Neural cell (in vitro differentiated cells): Measurements from ENCODE around the gene VGLL2. TPM values are rescaled to one million over a fixed set of nuclear protein-coding genes. Genes with fewer than 3 reads are reported as not detected.

ENCODE experiments used
- H2AFZ ChIP-seq: fragments of 200-600, 300-800 bp; sonication (generic), shearing (Covaris generic); 2 replicates; pipeline ENCODE4 v1.6.0; 2014; ENCODE audit warnings: low read depth, mild to moderate bottlenecking, antibody characterized with exemption, low read length, moderate library complexity
- H3F3A ChIP-seq: fragments of 200-600 bp; shearing (Covaris generic); 2 replicates; pipeline ENCODE4 v1.6.1; 2016; ENCODE audit warnings: mild to moderate bottlenecking, moderate library complexity, mixed read lengths, antibody characterized with exemption, low read length; ENCODE audit not compliant: insufficient read depth, poor library complexity, severe bottlenecking
- H3K27ac ChIP-seq: fragments of 200-600, 300-800 bp; sonication (generic), shearing (Covaris generic); 2 replicates; pipeline ENCODE4 v1.5.1; 2014; ENCODE audit warnings: mild to moderate bottlenecking, low read length, moderate library complexity
- H3K27me3 ChIP-seq: fragments of 300-800, 200-600 bp; sonication (generic), shearing (Covaris generic); 2 replicates; pipeline ENCODE4 v1.6.0; 2014; ENCODE audit warnings: mild to moderate bottlenecking, low read depth, low read length, moderate library complexity; ENCODE audit not compliant: insufficient read depth
- H3K36me3 ChIP-seq: fragments of 300-800, 200-600 bp; sonication (generic), shearing (Covaris generic); 2 replicates; pipeline ENCODE4 v1.5.1; 2014; ENCODE audit warnings: mild to moderate bottlenecking, antibody characterized with exemption, low read length, moderate library complexity; ENCODE audit not compliant: insufficient read depth
- H3K4me2 ChIP-seq: fragments of 300-800, 200-600 bp; sonication (generic), shearing (Covaris generic); 2 replicates; pipeline ENCODE4 v1.6.0; 2014; ENCODE audit warnings: mild to moderate bottlenecking, low read length
- H3K4me3 ChIP-seq: fragments of 300-800, 200-600 bp; sonication (generic), shearing (Covaris generic); 2 replicates; pipeline ENCODE4 v1.5.1; 2014; ENCODE audit warnings: mild to moderate bottlenecking, low read length, moderate library complexity
- H3K79me2 ChIP-seq: fragments of 200-600 bp; shearing (Covaris generic); replicated peaks from 2 replicates; pipeline ENCODE4 v1.6.0; 2014; ENCODE audit warnings: mild to moderate bottlenecking, low read length, moderate library complexity; ENCODE audit not compliant: insufficient read depth
- H3K9ac ChIP-seq: fragments of 300-800, 200-600 bp; sonication (generic), shearing (Covaris generic); 2 replicates; pipeline ENCODE4 v1.6.1; 2016; ENCODE audit warnings: mild to moderate bottlenecking, low read length, mixed read lengths
- H3K9me2 ChIP-seq: fragments of 200-600 bp; shearing (Covaris generic); 2 replicates; pipeline ENCODE4 v1.6.1; 2016; ENCODE audit warnings: mild to moderate bottlenecking, low read length, mixed read lengths; ENCODE audit not compliant: insufficient read depth
- H3K9me3 ChIP-seq: fragments of 200-600, 300-800 bp; sonication (generic), shearing (Covaris generic); 2 replicates; pipeline ENCODE4 v1.6.1; 2016; ENCODE audit warnings: mild to moderate bottlenecking, mixed run types, low read length, moderate library complexity, mixed read lengths
- H4K20me1 ChIP-seq: fragments of 200-600 bp; shearing (Covaris generic); 2 replicates; pipeline ENCODE4 v1.6.1; 2016; ENCODE audit warnings: mild to moderate bottlenecking, mixed run types; ENCODE audit not compliant: insufficient read depth
- CTCF ChIP-seq: fragments of 450-650 bp; IDR thresholded peaks from 2 replicates; pipeline ENCODE4 v1.5.1; 2014; ENCODE audit warnings: antibody characterized with exemption, mild to moderate bottlenecking, moderate library complexity; ENCODE audit not compliant: poor library complexity, severe bottlenecking
- EP300 ChIP-seq: fragments of 450-650 bp; conservative IDR thresholded peaks from 2 replicates; pipeline ENCODE4 v1.6.1; 2014; ENCODE audit warnings: antibody characterized with exemption, mild to moderate bottlenecking, moderate library complexity; ENCODE audit not compliant: poor library complexity, severe bottlenecking
- EZH2 ChIP-seq: fragments of 200-600, 300-800 bp; shearing (Covaris generic), sonication (generic); IDR thresholded peaks from 2 replicates; pipeline ENCODE4 v1.6.1; 2014; ENCODE audit warnings: antibody characterized with exemption, low read length, borderline replicate concordance, mild to moderate bottlenecking; ENCODE audit not compliant: insufficient read depth, poor library complexity, severe bottlenecking
- MXI1 ChIP-seq: fragments of 450-650 bp; conservative IDR thresholded peaks from 2 replicates; pipeline ENCODE4 v1.6.1; 2014; ENCODE audit warnings: antibody characterized with exemption, mild to moderate bottlenecking; ENCODE audit not compliant: poor library complexity, severe bottlenecking
- POLR2AphosphoS5 ChIP-seq: IDR thresholded peaks from 2 replicates; pipeline ENCODE4 v1.6.1; 2012
- RAD21 ChIP-seq: fragments of 450-650 bp; conservative IDR thresholded peaks from 2 replicates; pipeline ENCODE4 v1.6.1; 2014; ENCODE audit warnings: antibody characterized with exemption, mild to moderate bottlenecking, moderate library complexity
- SMC3 ChIP-seq: fragments of 450-650 bp; conservative IDR thresholded peaks from 2 replicates; pipeline ENCODE4 v1.6.1; 2014; ENCODE audit warnings: antibody characterized with exemption, mild to moderate bottlenecking, moderate library complexity; ENCODE audit not compliant: poor library complexity
- TAF1 ChIP-seq: IDR thresholded peaks from 2 replicates; pipeline ENCODE4 v1.6.1; 2012; ENCODE audit warnings: low read depth
- polyA plus RNA-seq: library from polyadenylated mRNA; depleted of rRNA; stranded (reverse); fragments of >200 nt; gene quantifications from 2 replicates; pipeline ENCODE4 v1.2.3, GENCODE V29; 2014
- TF ChIP-seq, protein P1 (sequence below): IDR thresholded peaks from 2 replicates; pipeline ENCODE4 v1.6.1; 2012; ENCODE audit warnings: borderline replicate concordance

VGLL2 gene
- polyA plus RNA-seq, 1 donor from 2014 or later, result not detected

DNA sequence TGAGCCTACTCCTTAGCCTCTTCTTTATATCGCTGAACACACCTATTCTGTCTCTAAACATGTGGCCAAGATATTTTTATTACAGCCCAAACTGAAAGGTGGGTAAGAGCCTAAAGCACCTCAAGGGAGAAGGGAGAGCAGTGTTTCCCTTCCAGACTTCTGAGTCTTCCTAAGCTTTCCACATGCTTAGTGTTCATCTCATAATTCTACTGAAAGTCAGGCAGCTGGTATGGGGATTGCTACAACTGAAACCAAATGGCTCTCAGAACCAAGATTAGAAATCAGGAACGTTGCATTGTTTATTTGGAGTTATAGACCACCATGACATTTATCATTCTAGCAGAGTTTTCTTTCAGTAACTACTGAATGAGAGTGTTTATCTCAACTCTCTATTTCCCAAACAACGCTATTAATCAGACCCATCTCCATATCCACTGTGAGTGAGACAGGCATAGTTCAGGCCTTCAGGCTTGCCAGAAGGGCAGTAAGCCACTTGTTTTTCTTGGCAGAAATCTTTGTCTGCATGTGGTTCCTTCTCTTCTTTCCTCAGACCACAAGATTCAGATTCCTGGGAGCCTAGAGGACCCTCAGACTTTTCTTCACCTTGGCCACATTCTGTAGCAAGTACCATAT, 22.8 kb downstream of the VGLL2 start:
- H3K9me3 ChIP-seq, result no peaks in the 10 kb centered on the region
- H4K20me1 ChIP-seq, result no peaks in the 10 kb centered on the region
- no peaks in the 10 kb centered on the region for H3K79me2 ChIP-seq
- H3K9ac ChIP-seq, result no peak overlapping the region
- no peaks in the 10 kb centered on the region for H3K27me3 ChIP-seq
- no peaks in the 10 kb centered on the region for H3F3A ChIP-seq
- H3K36me3 ChIP-seq, result no peaks in the 10 kb centered on the region
- H2AFZ ChIP-seq, result no peak overlapping the region
- no peaks in the 10 kb centered on the region for H3K9me2 ChIP-seq
- H3K4me2 ChIP-seq, result no peak overlapping the region
- TF ChIP-seq EZH2 (no peak), EP300 (no peak), SMC3 (no peak), RAD21 (no peak), TAF1 (no peak)
- TF ChIP-seq, protein P1, sequence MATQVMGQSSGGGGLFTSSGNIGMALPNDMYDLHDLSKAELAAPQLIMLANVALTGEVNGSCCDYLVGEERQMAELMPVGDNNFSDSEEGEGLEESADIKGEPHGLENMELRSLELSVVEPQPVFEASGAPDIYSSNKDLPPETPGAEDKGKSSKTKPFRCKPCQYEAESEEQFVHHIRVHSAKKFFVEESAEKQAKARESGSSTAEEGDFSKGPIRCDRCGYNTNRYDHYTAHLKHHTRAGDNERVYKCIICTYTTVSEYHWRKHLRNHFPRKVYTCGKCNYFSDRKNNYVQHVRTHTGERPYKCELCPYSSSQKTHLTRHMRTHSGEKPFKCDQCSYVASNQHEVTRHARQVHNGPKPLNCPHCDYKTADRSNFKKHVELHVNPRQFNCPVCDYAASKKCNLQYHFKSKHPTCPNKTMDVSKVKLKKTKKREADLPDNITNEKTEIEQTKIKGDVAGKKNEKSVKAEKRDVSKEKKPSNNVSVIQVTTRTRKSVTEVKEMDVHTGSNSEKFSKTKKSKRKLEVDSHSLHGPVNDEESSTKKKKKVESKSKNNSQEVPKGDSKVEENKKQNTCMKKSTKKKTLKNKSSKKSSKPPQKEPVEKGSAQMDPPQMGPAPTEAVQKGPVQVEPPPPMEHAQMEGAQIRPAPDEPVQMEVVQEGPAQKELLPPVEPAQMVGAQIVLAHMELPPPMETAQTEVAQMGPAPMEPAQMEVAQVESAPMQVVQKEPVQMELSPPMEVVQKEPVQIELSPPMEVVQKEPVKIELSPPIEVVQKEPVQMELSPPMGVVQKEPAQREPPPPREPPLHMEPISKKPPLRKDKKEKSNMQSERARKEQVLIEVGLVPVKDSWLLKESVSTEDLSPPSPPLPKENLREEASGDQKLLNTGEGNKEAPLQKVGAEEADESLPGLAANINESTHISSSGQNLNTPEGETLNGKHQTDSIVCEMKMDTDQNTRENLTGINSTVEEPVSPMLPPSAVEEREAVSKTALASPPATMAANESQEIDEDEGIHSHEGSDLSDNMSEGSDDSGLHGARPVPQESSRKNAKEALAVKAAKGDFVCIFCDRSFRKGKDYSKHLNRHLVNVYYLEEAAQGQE, result no peak
- H3K4me3 ChIP-seq, result no peak overlapping the region
- H3K27ac ChIP-seq, result no peak overlapping the region

GRCh38 chr6:117290173-117290846, 25.0 kb downstream of the VGLL2 start:
- Histone ChIP-seq H3K4me3 (no peak overlapping the region), H3K27ac (no peak overlapping the region), H3K27me3 (no peaks in the 10 kb centered on the region), H3K9me2 (no peaks in the 10 kb centered on the region), H3K36me3 (no peaks in the 10 kb centered on the region), H4K20me1 (no peaks in the 10 kb centered on the region), H2AFZ (no peak overlapping the region), H3K4me2 (no peak overlapping the region), H3K9me3 (no peaks in the 10 kb centered on the region), H3K9ac (no peak overlapping the region), H3F3A (no peaks in the 10 kb centered on the region), H3K79me2 (no peaks in the 10 kb centered on the region)
- no peak for TF ChIP-seq MXI1
- TF ChIP-seq, protein P1, result no peak
- no peak for TF ChIP-seq CTCF
- no peak for TF ChIP-seq POLR2AphosphoS5
- no peak for TF ChIP-seq RAD21
- TF ChIP-seq SMC3, result no peak
- no peak for TF ChIP-seq EZH2
- no peak for TF ChIP-seq EP300
- TF ChIP-seq TAF1, result no peak
